NB4 (cell line): ENCODE data around the gene PXN.

ENCODE experiments used
- CTCF ChIP-seq: IDR thresholded peaks from one replicate; pipeline ENCODE4 v1.5.1; 2012; ENCODE audit warnings: low read depth, low read length
- MYC ChIP-seq: IDR thresholded peaks from 2 replicates; pipeline ENCODE4 v1.6.1; 2011; ENCODE audit warnings: low read depth, low read length
- POLR2A ChIP-seq: IDR thresholded peaks from 2 replicates; pipeline ENCODE4 v1.6.1; 2011; ENCODE audit warnings: mild to moderate bottlenecking; ENCODE audit not compliant: insufficient read length; ENCODE audit errors: extremely low read depth

DNA sequence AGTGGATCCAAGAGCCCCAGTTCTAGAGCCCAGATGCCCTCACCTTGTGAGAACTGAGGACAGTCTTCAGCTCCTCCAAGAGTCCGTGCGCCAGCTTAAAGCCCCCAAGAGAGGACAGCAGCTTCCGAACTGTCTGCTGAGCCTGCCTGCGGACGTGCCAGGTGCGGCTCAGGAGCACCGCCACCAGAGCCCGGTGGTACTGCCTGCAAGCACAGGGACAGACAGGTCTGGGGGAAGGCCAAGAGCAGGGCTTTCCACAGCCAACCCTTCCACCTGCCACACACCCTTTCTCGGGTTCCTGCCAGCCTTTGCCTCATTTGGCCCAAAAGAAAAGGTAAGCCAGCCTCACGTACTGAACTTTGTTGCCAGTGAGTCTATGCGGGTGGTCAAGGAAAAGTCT, 101.2 kb downstream of the PXN start:
- TF ChIP-seq MYC: no peak
- no peak for TF ChIP-seq CTCF
- TF ChIP-seq POLR2A: no peak
